Mucosa of descending colon (tissue), 3 donors: ENCODE measurements around the gene LRRK1. TPM values are rescaled to one million over a fixed set of nuclear protein-coding genes. Genes with fewer than 3 reads are reported as not detected.

Experiments used
- ATAC-seq: fragments of 200-7000 bp; cut with Tn5 transposase; one replicate; pipeline ENCODE4 v1.9.1; 2020; ENCODE audit warnings: mild to moderate bottlenecking, moderate library complexity
- DNase-seq, 3 donors: peaks; one replicate each; pipeline ENCODE4 v3.0.0-alpha.2; 2020
- H3K36me3 ChIP-seq: fragments of 200-600 bp; one replicate; pipeline ENCODE4 v1.8.0; 2021; ENCODE audit warnings: low read depth, mild to moderate bottlenecking
- H3K4me1 ChIP-seq: fragments of 200-600 bp; one replicate; pipeline ENCODE4 v1.8.0; 2021; ENCODE audit warnings: low read depth, mild to moderate bottlenecking
- H3K4me3 ChIP-seq: fragments of 200-600 bp; one replicate; pipeline ENCODE4 v1.8.0; 2021; ENCODE audit warnings: mild to moderate bottlenecking
- H3K9me3 ChIP-seq: fragments of 200-600 bp; one replicate; pipeline ENCODE4 v1.8.0; 2021; ENCODE audit warnings: mild to moderate bottlenecking
- intact Hi-C, 2 donors: fragments of 100-400 bp; cut with DNase I in 1 of 2; cut with micrococcal nuclease in 1 of 2; formaldehyde crosslinking; loops; one replicate each; pipeline versions ENCODE4 v1.11.0 to v1.11.1; 2022; cut with DNase I, micrococcal nuclease
- total RNA-seq, 3 donors: library from RNA; stranded (reverse); fragmentation: NEBNext Ultra II Directional in 2 of 3; extraction: Animal tissue kit (Norgen Biotek cat#: 25700) in 2 of 3; gene quantifications; one replicate each; pipeline versions ENCODE4 v1.2.1 to v1.2.4, GENCODE V29; 2021 to 2023
- TF ChIP-seq, protein P1 (sequence below): fragments of 200-600 bp; IDR thresholded peaks from one replicate; pipeline ENCODE4 v1.8.0; 2022; ENCODE audit warnings: antibody characterized with exemption, mild to moderate bottlenecking
- donor health status: DM: no; HTN: no; CAD: no; lungs with moderate emphysema.
- donor health status: DM: no; HTN: no; CAD: no.
- donor health status: DM: no; HTN: yes; CAD: no.

LRRK1 gene
- total RNA-seq, 3 donors from 2014 or later = 43.7 to 60.1 (median 50.6) TPM

DNA sequence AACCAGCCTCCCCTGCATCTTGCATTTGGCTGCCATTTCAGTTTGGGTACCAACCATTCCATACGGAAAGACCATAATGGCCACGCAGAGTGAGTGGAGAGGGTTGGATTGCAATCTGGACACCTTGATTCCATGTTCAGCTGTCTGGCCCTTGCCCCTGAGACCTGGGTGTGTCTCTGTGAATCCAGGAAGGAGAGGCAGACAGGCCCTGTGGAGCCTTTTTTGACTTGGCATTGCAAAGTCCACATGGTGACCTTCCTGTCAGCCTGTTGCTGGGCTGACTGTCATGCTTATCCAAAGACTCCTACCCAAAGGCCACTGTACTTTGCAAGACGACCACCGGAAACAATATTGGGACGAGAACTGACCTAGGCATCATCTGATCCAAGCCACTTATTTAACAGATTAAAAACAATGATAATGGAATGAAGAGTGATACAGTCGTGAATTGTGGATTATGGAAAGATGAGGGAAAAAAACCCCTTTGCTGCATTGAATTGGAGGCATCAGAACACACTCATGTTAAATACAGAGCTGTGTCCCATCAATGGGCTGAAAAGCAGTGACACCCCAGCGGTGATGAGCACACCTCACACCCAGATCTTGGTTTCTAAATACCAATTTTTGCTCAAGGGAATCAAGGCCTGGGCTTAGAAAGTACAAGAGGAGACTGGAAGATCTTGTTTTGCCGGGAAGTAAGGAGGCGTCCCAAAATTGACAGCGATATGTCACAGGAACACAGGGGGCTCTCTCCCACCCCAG is 86.0 kb downstream of the LRRK1 start:
- TF ChIP-seq, protein P1, sequence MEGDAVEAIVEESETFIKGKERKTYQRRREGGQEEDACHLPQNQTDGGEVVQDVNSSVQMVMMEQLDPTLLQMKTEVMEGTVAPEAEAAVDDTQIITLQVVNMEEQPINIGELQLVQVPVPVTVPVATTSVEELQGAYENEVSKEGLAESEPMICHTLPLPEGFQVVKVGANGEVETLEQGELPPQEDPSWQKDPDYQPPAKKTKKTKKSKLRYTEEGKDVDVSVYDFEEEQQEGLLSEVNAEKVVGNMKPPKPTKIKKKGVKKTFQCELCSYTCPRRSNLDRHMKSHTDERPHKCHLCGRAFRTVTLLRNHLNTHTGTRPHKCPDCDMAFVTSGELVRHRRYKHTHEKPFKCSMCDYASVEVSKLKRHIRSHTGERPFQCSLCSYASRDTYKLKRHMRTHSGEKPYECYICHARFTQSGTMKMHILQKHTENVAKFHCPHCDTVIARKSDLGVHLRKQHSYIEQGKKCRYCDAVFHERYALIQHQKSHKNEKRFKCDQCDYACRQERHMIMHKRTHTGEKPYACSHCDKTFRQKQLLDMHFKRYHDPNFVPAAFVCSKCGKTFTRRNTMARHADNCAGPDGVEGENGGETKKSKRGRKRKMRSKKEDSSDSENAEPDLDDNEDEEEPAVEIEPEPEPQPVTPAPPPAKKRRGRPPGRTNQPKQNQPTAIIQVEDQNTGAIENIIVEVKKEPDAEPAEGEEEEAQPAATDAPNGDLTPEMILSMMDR = no peak
- intact Hi-C loops = loop anchor here (5.0 kb wide), 3 partner anchors 88 to 373 kb away; partner anchors contain the start of gene LRRK1 (in 1 of the 2)
- no peak for DNase-seq

DNA sequence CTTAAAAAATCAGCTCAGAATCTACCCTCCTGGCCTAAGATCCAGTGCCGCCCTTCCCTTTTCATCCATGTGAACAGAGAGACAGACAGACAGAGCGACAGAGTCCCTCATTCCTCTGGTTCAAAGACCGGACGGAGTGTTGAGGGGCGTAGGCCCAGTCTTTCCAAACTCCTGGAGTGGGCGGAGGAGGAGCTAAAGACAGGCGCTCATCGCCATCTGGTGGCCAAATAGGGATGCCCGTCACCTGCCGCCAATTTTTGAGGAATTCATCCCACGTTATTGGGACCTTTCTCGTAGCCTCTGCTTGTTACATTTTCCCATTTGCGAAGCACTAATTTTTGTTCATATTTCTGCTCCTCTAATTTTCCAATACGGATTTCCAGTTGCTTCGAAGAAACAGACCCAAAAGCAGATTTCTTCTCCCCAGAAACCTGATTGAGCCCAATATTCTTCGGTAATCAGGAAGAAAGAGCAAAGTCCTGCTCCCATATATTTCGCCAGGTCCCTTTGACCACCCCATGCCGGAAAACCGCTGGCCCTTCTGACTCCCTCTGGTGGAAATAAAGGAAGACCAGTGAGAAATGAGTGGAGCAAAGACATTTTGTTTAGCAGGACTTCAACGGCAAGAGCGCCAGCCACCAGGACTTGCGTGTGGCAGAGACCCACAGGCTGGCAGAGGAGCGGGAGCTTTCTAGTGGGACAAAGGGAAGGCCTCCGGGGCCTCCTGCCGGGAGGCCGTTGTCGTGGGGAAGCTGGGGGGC is 88.0 kb downstream of the LRRK1 start:
- no peaks in the 10 kb centered on the region for H3K36me3 ChIP-seq
- TF ChIP-seq, protein P1 = peak; percentile 85
- no peak overlapping the region for H3K4me3 ChIP-seq
- H3K4me1 ChIP-seq = peaks cover 14% of the 10 kb centered on the region
- intact Hi-C loops = loop anchor here (5.0 kb wide), 3 partner anchors 90 to 375 kb away; partner anchors contain the start of gene LRRK1 (in 1 of the 2)
- H3K9me3 ChIP-seq = no peaks in the 10 kb centered on the region
- peak; percentile 81 for ATAC-seq
- DNase-seq = peak; percentile 74 to 91 (median 85)

More for the DNA sequence above, 86.0 kb downstream of the LRRK1 start:
- no peak for ATAC-seq
- H3K4me1 ChIP-seq = peaks cover 14% of the 10 kb centered on the region
- H3K4me3 ChIP-seq = no peak overlapping the region
- no peaks in the 10 kb centered on the region for H3K9me3 ChIP-seq
- no peaks in the 10 kb centered on the region for H3K36me3 ChIP-seq

DNA sequence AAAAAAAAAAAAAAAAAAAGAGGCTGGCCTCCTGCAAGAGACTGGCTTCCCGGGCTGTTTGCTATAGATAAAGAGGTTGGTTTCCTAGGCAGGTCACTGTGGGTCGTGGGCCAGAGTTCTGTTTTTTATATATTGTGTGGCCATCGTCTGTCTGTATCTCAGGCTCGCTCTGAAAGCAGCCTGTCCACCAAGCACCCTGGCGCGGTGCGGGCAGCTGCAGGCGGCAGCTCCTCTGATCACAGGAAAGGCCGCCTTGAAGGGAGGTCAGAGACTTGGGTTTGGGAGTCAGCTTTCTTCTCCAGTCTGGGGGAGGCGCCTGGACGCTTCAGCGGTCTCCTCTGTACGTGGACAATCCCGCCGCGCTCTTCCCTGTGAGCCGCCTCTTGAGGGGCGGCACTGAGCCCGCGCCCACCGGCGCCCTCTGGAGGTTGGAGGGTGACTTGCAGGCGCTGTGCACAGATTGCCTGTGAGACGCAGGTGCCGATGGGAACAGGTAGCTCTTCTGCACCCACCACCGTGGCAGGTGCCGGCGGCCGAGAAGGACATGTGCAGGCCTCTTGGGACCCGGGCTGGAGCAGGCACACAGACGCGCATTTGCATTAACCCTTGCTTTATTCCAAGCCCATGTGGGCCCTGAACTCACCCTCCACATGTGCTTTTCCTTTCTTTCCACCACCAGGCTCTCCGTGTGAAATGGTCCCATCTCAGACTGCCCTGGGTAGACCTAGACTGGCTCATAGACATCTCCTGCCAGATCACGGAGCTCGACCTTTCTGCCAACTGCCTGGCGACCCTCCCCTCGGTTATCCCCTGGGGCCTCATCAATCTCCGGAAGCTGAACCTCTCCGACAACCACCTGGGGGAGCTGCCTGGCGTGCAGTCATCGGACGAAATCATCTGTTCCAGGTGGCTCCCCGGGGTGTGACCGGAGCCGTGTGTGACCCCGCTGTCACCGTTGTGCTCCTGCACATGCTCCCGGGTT is 89.3 kb downstream of the LRRK1 start:
- Histone ChIP-seq H3K4me3 (no peak overlapping the region), H3K4me1 (peaks cover 14% of the 10 kb centered on the region), H3K36me3 (no peaks in the 10 kb centered on the region), H3K9me3 (no peaks in the 10 kb centered on the region)
- TF ChIP-seq, protein P1 = peak; percentile 97
- intact Hi-C loops = loop anchor here (5.0 kb wide), 3 partner anchors 91 to 376 kb away; partner anchors contain the start of gene LRRK1 (in 1 of the 2)
- ATAC-seq (peak; percentile 96), DNase-seq (peak; percentile 90 to 94 (median 93))

DNA sequence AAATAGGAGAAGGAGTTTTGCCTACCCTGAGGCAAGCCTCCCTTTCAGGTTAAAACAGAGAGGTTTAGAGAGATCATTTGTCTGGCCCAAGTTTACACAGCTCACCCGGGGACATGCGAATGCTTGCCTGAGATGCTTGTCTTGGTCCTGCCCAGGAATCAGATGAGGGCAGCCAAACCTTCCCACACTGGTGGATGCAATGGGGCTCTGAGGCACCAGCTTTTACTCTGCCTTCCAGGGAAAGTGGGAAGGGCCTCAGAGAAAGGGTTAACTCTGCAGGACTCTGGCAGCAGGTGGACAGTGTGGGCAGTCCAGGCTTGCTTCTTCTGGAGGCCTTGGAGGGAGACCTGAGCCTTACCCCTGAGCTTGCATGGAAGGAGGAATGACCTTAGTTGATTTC is 90.0 kb downstream of the LRRK1 start:
- Histone ChIP-seq H3K9me3 (no peaks in the 10 kb centered on the region), H3K4me1 (peaks cover 14% of the 10 kb centered on the region), H3K4me3 (no peak overlapping the region), H3K36me3 (no peaks in the 10 kb centered on the region)
- TF ChIP-seq, protein P1 = no peak
- intact Hi-C loops = loop anchor here (5.0 kb wide), 3 partner anchors 92 to 377 kb away; partner anchors contain the start of gene LRRK1 (in 1 of the 2)
- ATAC-seq (no peak), DNase-seq (no peak)

DNA sequence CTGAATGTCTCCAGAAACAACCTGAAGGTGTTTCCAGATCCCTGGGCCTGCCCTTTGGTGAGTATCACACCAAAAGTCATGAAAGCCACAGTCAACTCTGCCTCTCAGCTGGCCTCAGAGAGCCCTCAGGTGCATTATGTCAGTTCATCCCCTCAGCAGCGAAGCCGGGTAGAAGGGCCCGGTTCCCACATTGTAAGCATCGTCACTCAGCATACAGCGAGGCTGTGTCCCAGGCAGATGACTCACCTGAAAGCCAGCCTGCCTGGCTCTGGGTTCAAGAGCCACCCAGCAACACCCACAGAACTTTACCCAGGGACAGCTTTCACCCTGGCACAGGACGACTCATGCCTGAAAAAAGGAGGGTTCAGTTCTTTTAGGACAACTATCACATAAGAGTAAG is 91.6 kb downstream of the LRRK1 start:
- no peak for ATAC-seq
- Histone ChIP-seq H3K4me3 (no peak overlapping the region), H3K36me3 (no peaks in the 10 kb centered on the region), H3K4me1 (peaks cover 14% of the 10 kb centered on the region), H3K9me3 (no peaks in the 10 kb centered on the region)
- TF ChIP-seq, protein P1 = no peak
- peak in 1 of 3 donors; percentile 1 for DNase-seq
- intact Hi-C loops = loop anchor here in 1 of 2 donors (5.0 kb wide), 1 partner anchor 252 kb away; no protein-coding TSS in a partner anchor
